Mesenteric fat pad (tissue), 1 donor: ENCODE measurements around the gene CHKA. TPM values are rescaled to one million over a fixed set of nuclear protein-coding genes. Genes with fewer than 3 reads are reported as not detected.
A peak's percentile ranks its signal among the peaks of the same experiment; 100 is the strongest.

Experiments
- DNase-seq: peaks from one replicate; pipeline ENCODE4 v3.0.0-alpha.2; 2020; ENCODE audit warnings: low spot score
- total RNA-seq: library from RNA; stranded (reverse); fragmentation: NEBNext Ultra II Directional; extraction: Animal tissue kit (Norgen Biotek cat#: 25700); gene quantifications from one replicate; pipeline ENCODE4 v1.2.1, GENCODE V29; 2021
- donor health status: DM: yes; HTN: yes; CAD: no.

CHKA gene
- total RNA-seq, 1 donor from 2014 or later: 33.4 TPM

GRCh38 chr11:68076371-68077042 is 44.7 kb downstream of the CHKA start:
- no peak for DNase-seq

DNA sequence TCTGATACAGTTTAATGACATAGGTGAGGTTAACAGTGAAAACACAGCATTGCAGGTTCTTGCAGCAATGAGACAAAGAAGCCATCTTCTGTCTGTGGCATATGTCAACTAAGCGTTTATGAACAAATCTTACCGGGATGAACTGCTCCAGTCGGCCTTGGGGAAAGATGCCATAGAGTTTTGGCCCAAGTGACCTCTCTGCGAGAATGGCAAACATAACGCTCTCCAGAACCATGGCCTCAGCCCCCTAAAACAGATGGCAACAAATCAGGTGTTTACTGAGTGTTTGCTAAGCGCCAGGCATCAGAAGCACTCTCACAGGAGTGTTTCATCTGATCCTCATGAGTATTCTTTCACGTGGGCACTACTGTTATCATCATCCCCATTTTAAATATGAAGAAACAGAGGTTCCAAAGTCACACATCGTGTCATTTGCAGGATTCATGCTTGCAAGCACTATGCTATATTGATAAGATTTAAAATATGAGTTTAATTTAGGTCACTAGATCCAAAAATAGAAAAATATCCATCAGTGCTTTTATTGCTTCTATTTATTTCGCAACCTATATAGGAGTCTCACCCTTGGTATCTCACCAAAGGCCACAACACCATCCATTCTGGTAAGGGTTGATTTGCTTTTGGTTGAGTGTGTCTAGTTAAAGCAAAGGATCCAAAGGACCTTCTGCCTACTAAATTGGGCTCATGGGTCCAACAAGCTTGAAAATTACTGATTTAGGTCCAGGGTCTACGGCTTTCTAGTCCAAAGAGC is 46.4 kb downstream of the CHKA start:
- DNase-seq: no peak

DNA sequence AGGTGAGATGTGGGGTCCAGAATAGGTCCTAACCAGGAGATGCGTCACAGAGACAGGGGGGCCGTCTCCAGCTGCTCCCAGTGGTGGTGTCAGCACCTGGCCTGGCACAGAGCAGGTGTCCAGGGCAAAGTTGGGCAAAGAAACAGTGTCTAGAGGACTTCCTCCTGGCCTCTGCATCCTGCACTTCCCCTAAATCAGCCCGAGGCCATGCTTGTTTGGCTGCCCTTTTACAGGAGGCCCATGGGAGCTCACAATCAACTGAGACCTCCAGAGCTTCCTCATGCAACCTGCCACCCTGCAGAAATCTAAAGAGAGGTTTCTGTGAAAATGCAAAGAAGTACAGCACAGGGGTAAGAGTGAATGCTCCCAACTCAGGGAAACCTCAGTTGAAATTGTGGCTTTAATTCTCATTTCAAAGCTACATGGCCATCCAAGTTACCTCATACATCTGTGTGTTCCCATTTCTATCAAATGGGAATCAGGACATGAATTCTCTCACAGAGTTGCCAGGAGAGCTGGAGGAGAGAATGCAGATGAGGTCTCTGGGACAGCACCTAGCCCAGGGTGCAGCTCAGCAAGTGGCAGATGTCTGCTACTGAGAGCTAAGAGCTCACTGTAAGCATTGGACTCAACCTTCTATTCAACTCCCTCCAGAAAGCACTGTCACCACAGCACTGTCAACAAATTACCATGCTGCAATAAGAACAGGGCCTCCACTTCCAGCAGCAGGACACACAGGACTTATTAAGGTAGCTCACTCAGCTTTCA is 49.7 kb downstream of the CHKA start:
- DNase-seq: no peak

GRCh38 chr11:68067991-68068390 is 53.2 kb downstream of the CHKA start:
- DNase-seq: no peak

DNA sequence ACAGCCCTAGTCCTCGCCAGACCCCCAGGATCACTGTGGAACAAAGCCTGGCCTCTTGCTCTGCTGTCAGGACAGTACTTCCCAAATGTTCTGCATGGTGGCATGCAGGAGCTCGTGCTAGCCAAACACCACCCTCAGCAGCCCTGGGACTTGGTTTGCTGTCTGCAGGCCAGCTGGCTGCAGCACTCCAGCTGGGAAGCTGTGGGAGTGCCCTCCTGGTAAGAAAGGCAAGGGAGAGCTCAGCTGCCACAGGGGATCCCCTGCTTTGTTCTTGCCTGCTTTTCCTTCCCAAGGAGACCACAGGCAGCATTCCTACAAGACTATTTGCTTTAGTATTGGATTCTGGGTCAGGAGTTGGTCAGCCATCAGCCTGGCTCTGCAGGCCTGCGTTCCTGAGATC is 54.4 kb downstream of the CHKA start:
- DNase-seq: no peak

DNA sequence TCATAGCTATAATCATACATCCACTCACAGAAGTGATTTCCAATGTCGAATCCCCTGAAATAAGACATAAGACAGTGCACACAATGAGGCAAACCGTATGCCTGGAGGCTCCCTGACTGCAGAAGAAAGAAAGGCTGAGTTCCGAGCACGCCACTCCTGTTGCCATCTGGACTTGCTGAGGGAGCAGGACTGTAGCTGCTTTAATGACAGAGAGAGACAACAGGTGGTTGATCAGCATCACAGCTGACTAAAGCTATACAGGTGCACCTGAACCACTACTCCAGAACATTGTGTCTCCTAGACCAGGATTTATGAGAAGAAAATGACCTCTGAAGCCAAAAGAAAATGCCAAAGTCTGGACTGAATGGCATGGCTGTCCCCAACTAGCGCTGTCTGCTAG is 55.3 kb downstream of the CHKA start:
- DNase-seq: no peak

- DNase-seq: no peak
These were observed 56.3 kb downstream of the CHKA start for GRCh38 chr11:68064926-68065325.

DNA sequence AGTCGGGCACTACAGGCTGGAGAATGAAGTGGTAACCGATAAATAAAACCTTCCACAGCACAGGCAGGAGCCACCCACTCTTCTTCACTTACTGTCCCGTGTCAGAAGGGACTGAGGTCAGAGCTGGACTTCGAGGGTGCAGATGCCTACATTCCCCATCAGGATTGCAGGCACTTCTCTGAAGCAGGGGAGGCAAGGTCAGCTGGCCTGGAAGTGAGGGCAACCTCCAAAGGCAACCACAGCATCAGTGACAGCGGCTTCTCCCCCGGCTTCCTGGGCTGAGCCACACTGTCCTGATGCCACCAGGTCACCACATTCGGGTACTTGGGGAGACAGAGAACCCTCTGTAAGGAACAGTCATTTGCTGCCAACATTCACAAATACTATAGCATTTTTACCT is 59.7 kb downstream of the CHKA start:
- DNase-seq: peak; percentile 73

- no peak for DNase-seq
These were observed 63.4 kb downstream of the CHKA start for GRCh38 chr11:68057807-68058206.

GRCh38 chr11:68056317-68057285 is 64.6 kb downstream of the CHKA start:
- no peak for DNase-seq

- DNase-seq: no peak
These were observed 67.0 kb downstream of the CHKA start for GRCh38 chr11:68053981-68054812.

DNA sequence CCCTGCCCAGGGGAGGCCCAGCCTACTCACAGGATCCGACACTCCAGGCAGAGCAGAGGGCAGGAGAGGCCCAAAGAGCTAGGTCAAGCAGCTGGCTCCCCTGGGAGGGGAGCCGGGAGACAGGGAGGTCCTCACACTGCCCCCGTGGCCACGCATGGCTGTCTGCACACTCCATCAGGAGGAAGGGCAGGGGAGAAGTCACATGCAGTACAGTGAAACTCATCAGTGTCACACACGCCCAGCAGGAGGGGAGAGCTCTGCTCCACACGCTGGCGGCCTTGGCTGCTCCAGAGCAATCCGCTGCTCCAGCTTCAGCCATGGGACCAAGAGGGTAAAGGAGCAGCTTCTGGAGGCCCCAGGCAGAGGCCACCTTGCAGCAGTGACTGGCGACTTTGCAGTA is 68.1 kb downstream of the CHKA start:
- DNase-seq: no peak

DNA sequence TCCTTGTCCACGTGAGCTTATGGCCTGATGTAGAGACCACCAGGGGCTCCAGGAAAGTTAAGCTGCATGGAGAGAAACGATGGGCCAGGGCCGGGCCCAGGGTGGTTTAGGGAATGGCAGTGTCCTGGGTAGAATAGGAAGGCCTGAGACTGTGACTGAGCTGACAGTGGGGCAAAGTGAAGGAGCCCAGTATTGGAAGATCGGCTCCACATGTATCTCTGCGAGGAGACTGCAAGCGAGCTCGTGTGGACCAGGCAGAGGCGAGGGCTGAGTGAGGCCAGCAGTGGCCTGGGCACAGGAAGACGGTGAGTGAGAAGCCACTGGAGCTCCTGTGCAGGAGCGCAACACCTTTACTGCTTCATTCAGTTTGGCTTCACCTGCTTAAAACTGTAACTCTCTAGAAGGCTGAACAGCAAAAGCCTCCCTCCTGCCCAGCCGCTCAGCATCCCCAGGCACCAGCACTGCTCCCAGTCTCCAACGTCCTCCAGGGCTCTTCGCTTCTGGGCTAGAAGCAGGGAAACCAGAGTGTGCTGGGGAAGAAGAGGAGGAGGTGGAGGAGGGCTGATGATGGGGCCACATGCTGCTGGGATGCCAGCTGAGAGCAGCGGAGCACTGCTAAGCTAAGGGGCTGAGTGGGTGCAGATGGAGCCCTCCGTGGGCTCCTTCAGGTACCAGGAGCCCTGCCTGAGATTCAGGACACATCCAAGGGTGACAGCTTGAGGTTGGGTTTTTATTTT is 68.9 kb downstream of the CHKA start:
- no peak for DNase-seq

GRCh38 chr11:68051191-68052136 is 69.7 kb downstream of the CHKA start:
- no peak for DNase-seq

DNA sequence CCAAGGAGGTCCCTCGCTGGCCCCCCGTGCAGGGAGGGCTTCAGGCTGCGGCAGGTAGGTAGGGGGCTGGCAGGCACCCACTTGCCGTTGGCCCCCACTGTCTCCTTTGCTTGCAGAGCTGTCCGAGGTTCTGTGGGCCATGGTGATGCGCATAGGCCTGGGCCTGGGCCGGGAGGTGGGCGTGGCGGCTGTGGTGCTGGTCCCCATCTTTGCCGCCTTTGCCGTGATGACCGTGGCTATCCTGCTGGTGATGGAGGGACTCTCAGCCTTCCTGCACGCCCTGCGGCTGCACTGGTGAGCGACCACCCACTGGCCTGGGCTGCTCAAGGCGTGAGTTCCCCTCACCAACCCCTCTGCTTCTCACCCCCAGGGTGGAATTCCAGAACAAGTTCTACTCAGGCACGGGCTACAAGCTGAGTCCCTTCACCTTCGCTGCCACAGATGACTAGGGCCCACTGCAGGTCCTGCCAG is 70.8 kb downstream of the CHKA start:
- DNase-seq: no peak

DNA sequence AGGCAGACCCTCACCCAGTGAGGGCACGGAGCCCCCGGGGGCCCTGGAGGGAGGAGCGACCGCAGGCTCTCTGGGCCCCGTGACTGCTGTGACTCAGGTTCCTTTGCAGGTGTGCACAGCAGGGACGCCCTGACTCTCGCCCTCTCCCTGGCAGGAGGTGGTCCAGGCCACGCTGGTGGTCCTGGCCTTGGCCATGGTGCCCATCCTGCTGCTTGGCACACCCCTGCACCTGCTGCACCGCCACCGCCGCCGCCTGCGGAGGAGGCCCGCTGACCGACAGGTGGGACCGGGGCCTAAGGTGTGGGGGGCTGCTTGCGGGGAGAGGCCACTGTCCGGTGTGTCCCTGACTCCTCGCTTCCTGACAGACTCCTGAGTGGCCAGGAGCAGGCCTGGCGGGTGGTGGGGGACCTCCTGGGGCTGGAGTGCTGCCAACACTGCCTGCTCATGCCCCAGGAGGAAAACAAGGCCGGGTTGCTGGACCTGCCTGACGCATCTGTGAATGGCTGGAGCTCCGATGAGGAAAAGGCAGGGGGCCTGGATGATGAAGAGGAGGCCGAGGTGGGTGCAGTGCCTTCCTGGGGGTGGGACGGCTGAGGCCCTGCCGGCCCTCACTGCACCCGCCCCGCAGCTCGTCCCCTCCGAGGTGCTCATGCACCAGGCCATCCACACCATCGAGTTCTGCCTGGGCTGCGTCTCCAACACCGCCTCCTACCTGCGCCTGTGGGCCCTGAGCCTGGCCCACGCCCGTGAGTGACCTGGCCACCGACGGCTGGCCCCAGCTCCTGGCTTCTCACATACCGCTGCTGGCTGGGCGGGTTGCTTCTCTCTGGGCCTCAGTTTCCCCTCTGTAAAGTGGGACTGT is 71.4 kb downstream of the CHKA start:
- no peak for DNase-seq
